Heart left ventricle (tissue), 16 donors: Measurements from ENCODE around the gene STK33. TPM values are rescaled to one million over a fixed set of nuclear protein-coding genes. Genes with fewer than 3 reads are reported as not detected.

Experiments used
- ATAC-seq, 4 donors: fragments of 200-7000 bp; cut with Tn5 transposase; one replicate each; pipeline ENCODE4 v1.9.1; 2020 to 2022; ENCODE audit warnings: moderate library complexity in 4 of 4, mild to moderate bottlenecking in 3 of 4, moderate number of reproducible peaks in 1 of 4
- DNase-seq, 5 donors: peaks; one replicate each; pipeline ENCODE4 v3.0.0-alpha.2; 2020
- H3K27ac ChIP-seq, 12 donors: fragments of 200-600 bp; sonication (generic) in 4 of 12; one replicate each; pipeline versions ENCODE4 v1.5.0 to v1.8.0; 2016 to 2022; ENCODE audit warnings: mild to moderate bottlenecking in 2 of 12
- H3K27me3 ChIP-seq, 9 donors: fragments of 200-600 bp; sonication (generic) in 2 of 9; one replicate each; pipeline versions ENCODE4 v1.5.1 to v1.8.0; 2016 to 2022; ENCODE audit warnings: mild to moderate bottlenecking in 3 of 9
- H3K36me3 ChIP-seq, 9 donors: fragments of 200-600 bp; sonication (generic) in 2 of 9; one replicate each; pipeline versions ENCODE4 v1.5.0 to v1.8.0; 2018 to 2022; ENCODE audit warnings: mild to moderate bottlenecking in 2 of 9
- H3K4me1 ChIP-seq, 12 donors: fragments of 200-600 bp; sonication (generic) in 4 of 12; one replicate each; pipeline versions ENCODE4 v1.5.0 to v1.8.0; 2016 to 2022; ENCODE audit warnings: mild to moderate bottlenecking in 3 of 12
- H3K4me3 ChIP-seq, 12 donors: fragments of 200-600 bp; sonication (generic) in 4 of 12; one replicate each; pipeline versions ENCODE4 v1.5.0 to v1.8.0; 2017 to 2022; ENCODE audit warnings: mild to moderate bottlenecking in 9 of 12, moderate library complexity in 4 of 12
- H3K9me3 ChIP-seq, 12 donors: fragments of 200-600 bp; sonication (generic) in 4 of 12; one replicate each; pipeline versions ENCODE4 v1.5.0 to v1.8.0; 2016 to 2022; ENCODE audit warnings: mild to moderate bottlenecking in 1 of 12
- POLR2A ChIP-seq, 2 donors: fragments of 450-650 bp; IDR thresholded peaks; one replicate each; pipeline ENCODE4 v1.6.1; 2017; ENCODE audit warnings: antibody characterized with exemption in 2 of 2, mild to moderate bottlenecking in 2 of 2, moderate library complexity in 2 of 2
- WGBS, 4 donors: extraction: QIAGEN DNeasy Blood & Tissue Kit in 2 of 4; methylation state at CpG; one replicate each; pipeline versions ENCODE4 v1.1.5 to v1.1.7; 2013 to 2018; 5-methylcytosine and 5-hydroxymethylcytosine counted together
- intact Hi-C, 10 donors: fragments of 100-400 bp; cut with DNase I; formaldehyde crosslinking; loops; one replicate each; pipeline versions ENCODE4 v1.11.1 to v1.14.2; 2022
- polyA plus RNA-seq, 2 donors: library from polyadenylated mRNA; stranded (reverse); fragments of 200-250 nt; gene quantifications; one replicate each; pipeline ENCODE4 v1.2.3, GENCODE V29; 2013
- total RNA-seq, 9 donors: library from RNA; depleted of rRNA in 2 of 9; stranded (reverse); fragments of >200 nt in 2 of 9; fragmentation: NEBNext Ultra II Directional in 3 of 9; extraction: Animal tissue kit (Norgen Biotek cat#: 25700) in 3 of 9; gene quantifications; one replicate each; pipeline versions ENCODE4 v1.1.0 to v1.2.4, GENCODE V29; 2016 to 2023
- TF ChIP-seq, protein P1 (sequence below), 12 donors: fragments of 200-600 bp; sonication (generic) in 4 of 12; IDR thresholded peaks; one replicate each; pipeline versions ENCODE4 v1.5.0 to v1.8.0; 2018 to 2022; ENCODE audit warnings: antibody characterized with exemption in 12 of 12, mild to moderate bottlenecking in 5 of 12
- donor health status: ischemic (EF 13 %, LVEDD 7.1; RV severe dilation, severe dysfunction).
- donor health status: healthy with polysubstance abuse.
- donor health status: DM: no; HTN: yes; CAD: no.
- donor health status: DM: no; HTN: no; CAD: no.
- donor health status: ischemic (EF 25% LVEDD 6.9; RV normal size, moderate dysfunction).
- donor health status: ischemic (EF 25% LVEDD 5.7; RV mildly dilated, moderate dysfunction).
- donor health status: healthy.
- donor health status: DM: yes; HTN: yes; CAD: no.
- donor health status: ischemic (EF 35%, LVEDD 5.7; RV mildly dilated, moderate dysfunction).
- donor health status: nonischemic (EF 11% LVEDD 7.7; RV severe dilation, severe dysfunction).
- donor health status: DM: yes; HTN: yes; CAD: no.
- donor health status: PGD.
- donor health status: ischemic (EF 29% LVEDD 5.4; RV normal size, mild dysfunction).
- donor health status: nonischemic (EF 23%, LVEDD 6.1; RV moderate dilation, normal function).

Gene STK33
- total and polyA plus RNA-seq, 11 donors, result 9.9 to 41.5 (median 25.3) TPM

DNA sequence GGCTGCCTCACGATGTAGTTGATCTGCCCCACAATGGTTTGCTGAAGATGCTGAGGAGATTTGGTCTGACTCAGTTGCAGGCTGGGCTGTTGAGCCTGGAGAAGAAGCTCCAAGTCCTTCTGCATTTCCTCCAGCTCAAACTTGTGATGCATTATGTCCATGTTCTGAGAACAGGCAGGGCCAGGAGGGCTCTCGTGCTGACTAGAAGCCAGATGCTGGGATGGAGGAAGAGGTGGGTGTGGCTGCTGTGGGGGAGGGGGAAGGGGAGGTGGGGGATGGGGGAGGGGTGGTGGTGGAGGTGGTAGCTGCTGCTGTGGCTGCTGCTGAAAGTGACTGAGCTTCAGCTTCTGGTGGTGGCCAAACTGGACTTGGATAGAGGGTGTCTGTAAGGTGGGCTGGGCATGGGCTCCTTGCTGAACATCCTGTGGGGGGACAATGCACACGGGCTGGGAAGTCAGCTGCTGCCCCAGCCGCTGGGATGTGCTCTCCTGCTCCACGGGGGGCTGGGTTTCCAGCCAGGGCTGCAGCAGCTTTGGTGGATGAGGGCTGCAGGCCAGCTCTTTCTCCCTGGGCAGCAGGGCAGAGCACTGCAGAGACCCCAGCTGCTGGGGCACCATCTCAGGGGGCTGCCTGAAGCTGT, 46.4 kb upstream of the STK33 start:
- ATAC-seq (no peak), DNase-seq (no peak)
- H3K4me3 ChIP-seq, result no peak overlapping the region
- H3K27me3 ChIP-seq, result no peaks in the 10 kb centered on the region
- no peak for TF ChIP-seq POLR2A (IDR thresholded peaks at IDR 0.05)
- TF ChIP-seq, protein P1, sequence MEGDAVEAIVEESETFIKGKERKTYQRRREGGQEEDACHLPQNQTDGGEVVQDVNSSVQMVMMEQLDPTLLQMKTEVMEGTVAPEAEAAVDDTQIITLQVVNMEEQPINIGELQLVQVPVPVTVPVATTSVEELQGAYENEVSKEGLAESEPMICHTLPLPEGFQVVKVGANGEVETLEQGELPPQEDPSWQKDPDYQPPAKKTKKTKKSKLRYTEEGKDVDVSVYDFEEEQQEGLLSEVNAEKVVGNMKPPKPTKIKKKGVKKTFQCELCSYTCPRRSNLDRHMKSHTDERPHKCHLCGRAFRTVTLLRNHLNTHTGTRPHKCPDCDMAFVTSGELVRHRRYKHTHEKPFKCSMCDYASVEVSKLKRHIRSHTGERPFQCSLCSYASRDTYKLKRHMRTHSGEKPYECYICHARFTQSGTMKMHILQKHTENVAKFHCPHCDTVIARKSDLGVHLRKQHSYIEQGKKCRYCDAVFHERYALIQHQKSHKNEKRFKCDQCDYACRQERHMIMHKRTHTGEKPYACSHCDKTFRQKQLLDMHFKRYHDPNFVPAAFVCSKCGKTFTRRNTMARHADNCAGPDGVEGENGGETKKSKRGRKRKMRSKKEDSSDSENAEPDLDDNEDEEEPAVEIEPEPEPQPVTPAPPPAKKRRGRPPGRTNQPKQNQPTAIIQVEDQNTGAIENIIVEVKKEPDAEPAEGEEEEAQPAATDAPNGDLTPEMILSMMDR (IDR thresholded peaks at IDR 0.05), result no peak
- WGBS, 4 donors, result 45 to 59% (median 57%) methylated on average over 2 to 5 of the region's 5 CpGs
- intact Hi-C loops, result no loop called here
- no peak overlapping the region for H3K27ac ChIP-seq
- H3K9me3 ChIP-seq, result peaks cover 0 to 9% (median 0%) of the 10 kb centered on the region in 12 donors
- H3K36me3 ChIP-seq, result peaks cover 0 to 89% (median 34%) of the 10 kb centered on the region in 9 donors
- no peaks in the 10 kb centered on the region for H3K4me1 ChIP-seq

GRCh38 chr11:8639655-8640054, 45.6 kb upstream of the STK33 start:
- no peak for DNase-seq
- Histone ChIP-seq H3K4me3 (no peak overlapping the region), H3K27me3 (no peaks in the 10 kb centered on the region), H3K9me3 (peaks cover 0 to 9% (median 0%) of the 10 kb centered on the region in 12 donors), H3K4me1 (no peaks in the 10 kb centered on the region), H3K27ac (no peak overlapping the region), H3K36me3 (peaks cover 0 to 89% (median 31%) of the 10 kb centered on the region in 9 donors)
- WGBS, 4 donors, result 77 to 91% (median 85%) methylated on average over 1 to 3 of the region's 3 CpGs
- TF ChIP-seq POLR2A (IDR thresholded peaks at IDR 0.05), result no peak
- TF ChIP-seq, protein P1 (IDR thresholded peaks at IDR 0.05), result no peak
- ATAC-seq, result no peak
- intact Hi-C loops, result no loop called here

DNA sequence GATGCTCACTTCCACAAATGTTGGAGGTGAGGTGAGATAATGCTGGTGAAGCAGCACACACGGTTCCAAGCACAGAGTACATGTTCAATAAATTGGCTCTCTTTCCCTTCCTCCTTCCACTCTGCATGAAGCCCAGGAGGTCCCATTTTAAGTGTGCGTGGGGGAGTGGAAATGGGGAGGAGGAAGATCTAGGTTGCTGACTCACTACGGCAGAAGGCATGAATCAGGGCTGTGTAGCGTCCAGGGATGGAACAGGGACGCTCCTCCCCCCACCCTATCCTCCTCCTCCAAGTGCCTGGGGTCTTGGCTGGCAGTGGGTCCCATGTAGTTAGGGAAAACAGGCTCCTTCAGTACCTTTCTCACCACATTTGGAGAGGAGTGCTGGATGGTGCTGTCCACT, 44.3 kb upstream of the STK33 start:
- Histone ChIP-seq H3K27me3 (no peaks in the 10 kb centered on the region), H3K9me3 (peaks cover 0 to 9% (median 0%) of the 10 kb centered on the region in 12 donors), H3K4me3 (no peak overlapping the region), H3K4me1 (no peaks in the 10 kb centered on the region), H3K36me3 (peaks cover 0 to 87% (median 34%) of the 10 kb centered on the region in 9 donors), H3K27ac (no peak overlapping the region)
- intact Hi-C loops, result no loop called here
- 90 to 94% (median 93%) methylated on average over 5 of the region's 5 CpGs for WGBS, 4 donors
- TF ChIP-seq, protein P1 (IDR thresholded peaks at IDR 0.05), result no peak
- TF ChIP-seq POLR2A (IDR thresholded peaks at IDR 0.05), result no peak
- no peak for ATAC-seq
- DNase-seq, result no peak

- ATAC-seq (no peak), DNase-seq (no peak)
- Histone ChIP-seq H3K36me3 (peaks cover 0 to 73% (median 28%) of the 10 kb centered on the region in 9 donors), H3K9me3 (peaks cover 0 to 9% (median 0%) of the 10 kb centered on the region in 12 donors), H3K27me3 (no peaks in the 10 kb centered on the region), H3K27ac (no peak overlapping the region), H3K4me1 (no peaks in the 10 kb centered on the region), H3K4me3 (no peak overlapping the region)
- 76 to 97% (median 96%) methylated on average over 2 of the region's 2 CpGs for WGBS, 4 donors
- TF ChIP-seq, protein P1 (IDR thresholded peaks at IDR 0.05), result no peak
- no peak for TF ChIP-seq POLR2A (IDR thresholded peaks at IDR 0.05)
- intact Hi-C loops, result no loop called here
Measured at GRCh38 chr11:8636127-8636526, 42.1 kb upstream of the STK33 start.
